GM18505 (cell line): ENCODE results near the gene NFIX.

Experiments
- ATAC-seq: cut with Tn5 transposase; IDR thresholded peaks from one replicate; pipeline ENCODE4 v1.9.1; 2021; ENCODE audit not compliant: unreplicated experiment
- POLR2A ChIP-seq: IDR thresholded peaks from 4 replicates; pipeline ENCODE4 v1.6.1; 2011; ENCODE audit warnings: borderline replicate concordance; ENCODE audit not compliant: insufficient read depth, insufficient read length; ENCODE audit errors: extremely low read depth

The NFIX gene

GRCh38 chr19:12991296-12991695, 4.0 kb upstream of the NFIX start:
- no peak for ATAC-seq
- no peak for TF ChIP-seq POLR2A

DNA sequence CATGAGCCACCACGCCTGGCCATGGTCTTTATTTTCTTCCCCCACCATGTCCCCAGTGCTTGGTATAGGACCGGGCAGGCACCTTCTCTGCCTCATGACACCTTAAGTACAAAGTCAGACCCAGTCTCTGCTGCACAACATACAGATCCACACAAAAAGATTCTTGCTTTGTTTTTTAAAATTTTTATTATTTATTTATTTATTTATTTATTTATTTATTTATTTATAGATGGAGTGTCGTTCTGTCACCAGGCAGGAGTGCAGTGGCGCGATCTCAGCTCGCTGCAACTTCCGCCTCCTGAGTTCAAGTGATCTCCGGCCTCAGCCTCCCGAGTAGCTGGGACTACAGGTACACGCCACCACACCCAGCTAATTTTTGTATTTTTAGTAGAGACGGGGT, 2.5 kb upstream of the NFIX start:
- TF ChIP-seq POLR2A = no peak
- ATAC-seq = no peak

- no peak for ATAC-seq
- no peak for TF ChIP-seq POLR2A
These were observed 1.7 kb upstream of the NFIX start for GRCh38 chr19:12993562-12993961.

- TF ChIP-seq POLR2A = no peak
- ATAC-seq = no peak
These were observed 526 bp downstream of the NFIX start for GRCh38 chr19:12995596-12996405.

GRCh38 chr19:12996406-12997094, 1.3 kb downstream of the NFIX start:
- ATAC-seq = no peak
- TF ChIP-seq POLR2A = no peak

DNA sequence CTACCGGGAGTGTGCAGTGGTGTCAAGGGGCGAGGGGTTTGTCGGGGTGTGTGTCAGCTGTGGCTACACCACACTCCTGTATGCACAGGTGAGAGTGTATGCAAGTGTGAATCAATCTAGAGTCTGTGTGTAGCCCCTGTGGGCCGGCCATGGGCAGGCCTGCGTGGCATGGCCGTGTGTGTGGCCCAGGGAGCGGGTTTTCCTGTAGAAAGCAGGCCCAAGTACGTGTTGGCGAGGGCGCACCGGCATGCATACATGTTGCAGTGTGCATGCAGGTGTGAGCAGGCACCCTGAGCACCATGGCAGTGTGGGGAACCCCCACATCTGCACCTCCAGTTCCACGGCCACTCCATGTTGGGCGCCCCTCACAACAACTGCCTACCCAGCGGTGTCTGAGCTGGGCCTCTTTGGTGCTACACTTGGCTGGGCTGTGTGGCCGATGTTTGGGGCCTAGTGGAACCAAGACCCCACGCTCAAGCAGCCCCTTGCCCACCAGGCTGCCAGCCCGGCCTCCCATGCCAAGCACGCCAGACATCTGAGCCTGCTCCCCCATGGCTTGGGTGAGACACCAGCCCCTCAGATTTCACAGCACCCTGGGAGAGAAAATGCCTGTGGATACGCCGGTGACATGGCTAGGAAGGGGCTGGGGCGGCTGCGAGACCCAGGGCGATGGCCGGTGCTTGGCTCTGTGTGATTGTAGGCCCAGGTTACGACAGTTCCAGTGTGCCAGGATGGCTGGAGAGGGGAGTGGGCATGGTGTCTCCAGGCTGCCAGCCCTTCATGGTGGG, 2.1 kb downstream of the NFIX start:
- TF ChIP-seq POLR2A = no peak
- no peak for ATAC-seq

DNA sequence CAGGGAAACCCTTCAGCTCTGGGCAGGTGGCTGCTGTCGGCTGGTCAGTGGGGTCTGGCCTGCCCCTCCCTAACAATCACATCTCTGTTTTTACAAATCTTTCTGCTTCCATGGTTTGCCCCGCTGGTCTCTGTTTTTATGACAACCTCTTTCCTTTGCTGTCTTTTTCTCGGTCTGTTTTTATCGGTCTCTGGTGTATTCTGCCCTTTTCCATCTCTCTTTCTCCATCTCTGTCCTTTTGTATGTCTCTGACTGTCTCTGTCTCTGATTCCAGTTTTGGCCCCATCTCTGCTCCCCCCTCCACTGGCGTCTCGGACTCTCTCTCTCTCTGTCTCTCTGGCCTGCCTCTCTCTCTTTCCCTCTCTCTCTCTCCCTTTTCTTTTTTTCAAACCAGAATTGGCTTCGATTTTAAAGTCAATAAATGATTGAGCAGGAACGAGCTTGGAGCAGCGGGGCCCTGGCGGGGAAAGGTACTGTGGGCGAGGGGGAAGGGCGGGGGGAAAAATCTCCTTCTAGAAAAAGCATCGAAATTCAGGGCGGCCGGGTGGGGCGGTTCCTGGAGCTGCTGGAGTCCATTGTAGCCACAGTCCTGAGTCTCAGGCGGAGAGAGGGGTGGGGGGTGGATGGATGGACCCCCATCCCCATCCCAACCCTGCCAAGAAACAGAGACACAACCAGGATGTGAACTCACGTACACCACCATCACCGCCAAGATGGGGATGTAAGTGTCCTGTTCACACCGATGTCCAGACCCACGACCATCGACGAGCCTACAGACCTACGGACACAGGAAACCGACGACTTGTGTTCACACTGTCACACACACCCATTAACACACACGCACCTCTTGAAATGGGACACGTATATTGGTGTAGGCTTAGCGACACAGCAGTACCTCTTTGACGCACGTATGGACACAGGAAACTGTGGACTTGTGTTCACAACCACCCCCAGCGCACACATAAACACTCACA, 3.0 kb downstream of the NFIX start:
- ATAC-seq = no peak
- no peak for TF ChIP-seq POLR2A

DNA sequence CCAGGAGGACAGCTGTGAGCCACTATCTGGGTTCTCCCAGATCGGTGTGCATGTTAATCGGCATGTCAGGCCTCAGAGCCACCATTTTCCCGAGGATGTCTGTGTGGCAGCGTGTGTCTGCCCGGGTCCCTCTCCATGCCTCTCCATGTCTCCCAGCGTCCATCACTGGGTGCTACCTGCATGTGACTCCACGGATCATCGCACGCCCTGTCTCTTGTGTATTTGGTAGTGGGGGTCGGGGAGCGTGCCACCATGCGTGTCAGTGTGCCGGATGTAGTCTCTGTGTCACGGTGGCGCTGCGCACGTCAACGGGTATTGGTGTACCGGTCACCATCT, 5.9 kb downstream of the NFIX start:
- ATAC-seq = no peak
- TF ChIP-seq POLR2A = no peak

GRCh38 chr19:13001502-13002165, 6.4 kb downstream of the NFIX start:
- ATAC-seq = no peak
- no peak for TF ChIP-seq POLR2A

DNA sequence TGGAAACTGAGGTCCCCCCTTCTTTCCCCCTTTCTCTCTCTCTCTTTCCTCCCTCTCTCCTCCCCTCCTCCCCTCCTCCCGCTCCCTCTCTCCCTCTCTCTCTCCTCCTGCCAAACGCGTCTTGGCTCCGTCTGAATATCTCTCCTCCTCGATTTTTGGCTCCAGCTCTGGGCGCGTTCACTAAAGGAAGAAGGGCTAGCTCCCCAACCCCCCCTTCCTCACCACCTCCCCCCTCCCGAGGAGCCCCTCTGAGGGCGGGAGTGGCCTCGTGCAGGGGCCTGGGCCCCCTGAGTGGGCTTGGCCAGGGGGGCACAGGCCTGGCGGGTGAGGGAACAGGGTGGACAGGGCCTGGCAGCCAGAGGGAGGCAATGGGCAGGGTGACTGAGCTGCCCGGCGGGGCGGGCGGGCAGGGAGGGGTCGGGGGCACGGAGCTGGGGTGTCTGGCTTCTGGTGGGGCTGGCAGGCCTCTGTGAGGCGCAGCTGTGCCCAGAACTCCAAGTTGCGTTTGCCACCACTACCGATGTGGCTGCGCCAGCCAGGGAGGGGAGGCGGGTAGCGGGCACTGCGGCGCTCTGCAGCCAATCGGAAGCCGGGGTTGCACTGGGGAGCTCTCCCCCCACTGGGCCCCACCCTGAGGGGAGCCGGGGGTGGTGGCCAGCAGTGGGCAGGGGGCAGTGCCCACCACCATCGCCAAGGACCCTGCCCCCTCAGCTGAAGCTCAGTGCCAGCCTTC, 7.1 kb downstream of the NFIX start:
- no peak for TF ChIP-seq POLR2A
- no peak for ATAC-seq

- no peak for TF ChIP-seq POLR2A
These were observed 7.8 kb downstream of the NFIX start for GRCh38 chr19:13003081-13003480.

DNA sequence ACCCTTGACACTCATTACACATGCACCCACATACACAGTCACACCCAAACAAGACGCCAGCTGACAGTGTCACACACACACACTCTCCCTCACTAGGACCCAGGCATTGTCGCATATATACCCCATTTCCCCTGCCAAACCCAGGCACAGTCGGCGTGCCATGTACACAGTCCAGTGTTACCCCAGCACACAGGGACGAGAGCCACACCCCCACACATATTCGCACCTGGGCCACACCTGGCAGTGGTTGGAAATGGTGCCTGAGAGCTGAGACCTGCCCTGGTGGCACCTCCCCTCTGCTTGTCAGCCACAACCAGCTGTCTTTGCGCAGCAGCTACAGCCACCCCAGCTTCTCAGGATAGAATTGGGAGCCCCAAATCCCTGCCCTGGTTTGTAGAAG, 9.0 kb downstream of the NFIX start:
- TF ChIP-seq POLR2A = no peak
- ATAC-seq = no peak

More at GRCh38 chr19:13003081-13003480, 7.8 kb downstream of the NFIX start:
- no peak for ATAC-seq
